ENCODE measurements around the gene RFT1.

GRCh38 chr3:53104762-53105161 lies 25.5 kb downstream of the RFT1 start:
- no peak for TF ChIP-seq CTCF (IDR thresholded peaks at IDR 0.05)
- TF ChIP-seq POLR2A (IDR thresholded peaks at IDR 0.05), result no peak

All from lower leg skin (tissue), 3 donors.